IMR-90 (cell line): Measurements from ENCODE around the gene ABCA6.

ENCODE experiments used
- CHD1 ChIP-seq: IDR thresholded peaks from 2 replicates; pipeline ENCODE4 v1.6.1; 2012; ENCODE audit warnings: low read depth, low read length, improper control_type of control experiment
- POLR2A ChIP-seq: IDR thresholded peaks from 2 replicates; pipeline ENCODE4 v1.6.1; 2012; ENCODE audit warnings: mild to moderate bottlenecking, low read depth, low read length
- RAD21 ChIP-seq: IDR thresholded peaks from 2 replicates; pipeline ENCODE4 v1.6.1; 2012; ENCODE audit warnings: low read length, improper control_type of control experiment
- RCOR1 ChIP-seq: IDR thresholded peaks from 2 replicates; pipeline ENCODE4 v1.6.1; 2012; ENCODE audit warnings: mild to moderate bottlenecking, low read length, improper control_type of control experiment; ENCODE audit not compliant: insufficient replicate concordance
- TF ChIP-seq, protein P1 (sequence below): conservative IDR thresholded peaks from 2 replicates; pipeline ENCODE4 v1.5.1; 2012; ENCODE audit warnings: mild to moderate bottlenecking, low read depth, low read length, improper control_type of control experiment

DNA sequence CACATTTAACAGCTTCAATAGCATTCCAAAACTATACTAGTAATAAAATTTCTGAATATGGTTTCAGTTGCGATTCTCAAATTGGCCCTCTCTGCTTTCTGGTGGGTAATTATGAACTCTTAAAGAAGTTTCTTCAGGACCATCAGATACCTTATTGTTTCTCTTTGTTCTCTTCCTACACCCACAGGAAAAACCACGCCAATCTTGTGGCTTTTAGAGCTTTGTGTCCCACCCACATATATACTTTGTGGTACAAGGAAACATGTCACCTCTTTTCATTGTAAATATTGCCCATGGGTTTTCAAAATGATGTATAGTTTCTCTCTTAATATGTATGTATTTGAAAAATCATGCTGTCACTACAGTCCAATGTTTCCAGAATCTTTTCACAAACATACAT is 93.1 kb downstream of the ABCA6 start:
- TF ChIP-seq RCOR1 (no peak), POLR2A (no peak), RAD21 (no peak), CHD1 (no peak)
- TF ChIP-seq, protein P1, sequence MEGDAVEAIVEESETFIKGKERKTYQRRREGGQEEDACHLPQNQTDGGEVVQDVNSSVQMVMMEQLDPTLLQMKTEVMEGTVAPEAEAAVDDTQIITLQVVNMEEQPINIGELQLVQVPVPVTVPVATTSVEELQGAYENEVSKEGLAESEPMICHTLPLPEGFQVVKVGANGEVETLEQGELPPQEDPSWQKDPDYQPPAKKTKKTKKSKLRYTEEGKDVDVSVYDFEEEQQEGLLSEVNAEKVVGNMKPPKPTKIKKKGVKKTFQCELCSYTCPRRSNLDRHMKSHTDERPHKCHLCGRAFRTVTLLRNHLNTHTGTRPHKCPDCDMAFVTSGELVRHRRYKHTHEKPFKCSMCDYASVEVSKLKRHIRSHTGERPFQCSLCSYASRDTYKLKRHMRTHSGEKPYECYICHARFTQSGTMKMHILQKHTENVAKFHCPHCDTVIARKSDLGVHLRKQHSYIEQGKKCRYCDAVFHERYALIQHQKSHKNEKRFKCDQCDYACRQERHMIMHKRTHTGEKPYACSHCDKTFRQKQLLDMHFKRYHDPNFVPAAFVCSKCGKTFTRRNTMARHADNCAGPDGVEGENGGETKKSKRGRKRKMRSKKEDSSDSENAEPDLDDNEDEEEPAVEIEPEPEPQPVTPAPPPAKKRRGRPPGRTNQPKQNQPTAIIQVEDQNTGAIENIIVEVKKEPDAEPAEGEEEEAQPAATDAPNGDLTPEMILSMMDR = no peak
